DOHH2 (cell line): ENCODE data around the gene RBM47.

ENCODE experiments used
- H3F3A ChIP-seq: fragments of 200-600 bp; sonication (generic), shearing (Covaris generic); 2 replicates; pipeline ENCODE4 v1.6.0; 2016; ENCODE audit warnings: antibody characterized with exemption, mild to moderate bottlenecking; ENCODE audit not compliant: control insufficient read depth, insufficient read depth
- H3K27ac ChIP-seq: fragments of 200-600 bp; sonication (generic); 2 replicates; pipeline ENCODE4 v1.5.1; 2014; ENCODE audit warnings: low read depth, mild to moderate bottlenecking, low read length, moderate library complexity
- H3K27me3 ChIP-seq: fragments of 200-600 bp; sonication (generic); 2 replicates; pipeline ENCODE4 v1.6.1; 2014; ENCODE audit warnings: mild to moderate bottlenecking, low read length, mixed read lengths; ENCODE audit not compliant: control insufficient read depth
- H3K36me3 ChIP-seq: fragments of 200-600 bp; sonication (generic); 2 replicates; pipeline ENCODE4 v1.6.1; 2014; ENCODE audit warnings: mild to moderate bottlenecking, low read length, moderate library complexity, mixed read lengths; ENCODE audit not compliant: control insufficient read depth
- H3K4me1 ChIP-seq: fragments of 200-600 bp; sonication (generic); 2 replicates; pipeline ENCODE4 v1.6.1; 2014; ENCODE audit warnings: mild to moderate bottlenecking, low read length, mixed read lengths; ENCODE audit not compliant: control insufficient read depth
- H3K4me2 ChIP-seq: fragments of 200-600 bp; sonication (generic); 2 replicates; pipeline ENCODE4 v1.6.0; 2014; ENCODE audit warnings: mild to moderate bottlenecking, low read length, moderate library complexity
- H3K4me3 ChIP-seq: fragments of 200-600 bp; sonication (generic); 2 replicates; pipeline ENCODE4 v1.5.1; 2014; ENCODE audit warnings: mild to moderate bottlenecking, low read length, mixed read lengths
- H3K79me2 ChIP-seq: fragments of 200-600 bp; sonication (generic); 2 replicates; pipeline ENCODE4 v1.6.1; 2014; ENCODE audit warnings: mild to moderate bottlenecking, low read length, mixed read lengths; ENCODE audit not compliant: control insufficient read depth
- H3K9me2 ChIP-seq: fragments of 200-600 bp; sonication (generic); replicated peaks from 2 replicates; pipeline ENCODE4 v1.6.1; 2014; ENCODE audit warnings: mild to moderate bottlenecking, low read length, mixed read lengths; ENCODE audit not compliant: control insufficient read depth
- H3K9me3 ChIP-seq: fragments of 200-600 bp; sonication (generic); 2 replicates; pipeline ENCODE4 v1.6.1; 2014; ENCODE audit warnings: antibody characterized with exemption, low read length, mixed read lengths; ENCODE audit not compliant: control insufficient read depth, insufficient read depth
- H4K20me1 ChIP-seq: fragments of 200-600 bp; sonication (generic); 2 replicates; pipeline ENCODE4 v1.6.0; 2014; ENCODE audit warnings: low read depth, mild to moderate bottlenecking, antibody characterized with exemption, low read length, moderate library complexity; ENCODE audit not compliant: control insufficient read depth, insufficient read depth
- CTCF ChIP-seq: fragments of 200-600 bp; sonication (generic); IDR thresholded peaks from one replicate; pipeline ENCODE4 v1.5.1; 2014; ENCODE audit warnings: antibody characterized with exemption, mild to moderate bottlenecking, low read depth, low read length; ENCODE audit not compliant: poor library complexity, severe bottlenecking
- EZH2phosphoT487 ChIP-seq: fragments of 200-600 bp; sonication (generic); IDR thresholded peaks from 2 replicates; pipeline ENCODE4 v1.6.1; 2017; ENCODE audit warnings: borderline replicate concordance, mild to moderate bottlenecking, antibody characterized with exemption, low read length, moderate library complexity, mixed read lengths

RBM47 gene

GRCh38 chr4:40461879-40462278, 167.8 kb downstream of the RBM47 start:
- no peaks in the 10 kb centered on the region for H3K9me3 ChIP-seq
- no peaks in the 10 kb centered on the region for H3K36me3 ChIP-seq
- H3K4me2 ChIP-seq, result no peak overlapping the region; the same call in 1 of the 2 replicates
- no peaks in the 10 kb centered on the region for H3K79me2 ChIP-seq
- H4K20me1 ChIP-seq, result no peaks in the 10 kb centered on the region
- no peak overlapping the region for H3K4me3 ChIP-seq
- H3F3A ChIP-seq, result no peaks in the 10 kb centered on the region
- H3K27me3 ChIP-seq, result no peaks in the 10 kb centered on the region
- H3K4me1 ChIP-seq, result peaks cover 27% of the 10 kb centered on the region
- TF ChIP-seq CTCF (no peak), EZH2phosphoT487 (no peak)
- H3K27ac ChIP-seq, result no peak overlapping the region
- H3K9me2 ChIP-seq, result no peaks in the 10 kb centered on the region

- no peaks in the 10 kb centered on the region for H3K79me2 ChIP-seq
- no peaks in the 10 kb centered on the region for H4K20me1 ChIP-seq
- H3K4me1 ChIP-seq, result peaks cover 27% of the 10 kb centered on the region
- no peak overlapping the region for H3K4me3 ChIP-seq
- no peaks in the 10 kb centered on the region for H3K9me2 ChIP-seq
- H3K27me3 ChIP-seq, result no peaks in the 10 kb centered on the region
- H3K9me3 ChIP-seq, result no peaks in the 10 kb centered on the region
- H3K27ac ChIP-seq, result no peak overlapping the region
- H3K4me2 ChIP-seq, result no peak overlapping the region
- no peak for TF ChIP-seq EZH2phosphoT487
- no peaks in the 10 kb centered on the region for H3K36me3 ChIP-seq
- no peaks in the 10 kb centered on the region for H3F3A ChIP-seq
Measured at GRCh38 chr4:40461062-40461461, 168.6 kb downstream of the RBM47 start.

- no peak overlapping the region for H3K27ac ChIP-seq
- H3K4me1 ChIP-seq, result peaks cover 19% of the 10 kb centered on the region
- H4K20me1 ChIP-seq, result no peaks in the 10 kb centered on the region
- TF ChIP-seq CTCF, result no peak
- no peak for TF ChIP-seq EZH2phosphoT487
- no peaks in the 10 kb centered on the region for H3K9me3 ChIP-seq
- H3K9me2 ChIP-seq, result no peaks in the 10 kb centered on the region
- H3K4me2 ChIP-seq, result no peak overlapping the region
- H3K27me3 ChIP-seq, result no peaks in the 10 kb centered on the region
- no peaks in the 10 kb centered on the region for H3K36me3 ChIP-seq
- H3F3A ChIP-seq, result no peaks in the 10 kb centered on the region
- no peaks in the 10 kb centered on the region for H3K79me2 ChIP-seq
- no peak overlapping the region for H3K4me3 ChIP-seq
Measured at GRCh38 chr4:40458683-40459082, 171.0 kb downstream of the RBM47 start.

- H3K27ac ChIP-seq, result no peak overlapping the region
- TF ChIP-seq CTCF (no peak), EZH2phosphoT487 (no peak)
- no peaks in the 10 kb centered on the region for H4K20me1 ChIP-seq
- no peaks in the 10 kb centered on the region for H3K27me3 ChIP-seq
- no peaks in the 10 kb centered on the region for H3F3A ChIP-seq
- H3K4me3 ChIP-seq, result no peak overlapping the region
- H3K4me1 ChIP-seq, result peaks cover 13% of the 10 kb centered on the region
- no peaks in the 10 kb centered on the region for H3K79me2 ChIP-seq
- no peaks in the 10 kb centered on the region for H3K9me2 ChIP-seq
- no peak overlapping the region for H3K4me2 ChIP-seq
- no peaks in the 10 kb centered on the region for H3K36me3 ChIP-seq
- no peaks in the 10 kb centered on the region for H3K9me3 ChIP-seq
Measured at GRCh38 chr4:40458109-40458508, 171.6 kb downstream of the RBM47 start.
